Trophoblast cell (in vitro differentiated cells and primary cell): ENCODE results near the gene NEU1.
A peak's percentile ranks its signal among the peaks of the same experiment; 100 is the strongest.
"Not testable (repeated sequence)": the region's sequence is repeated elsewhere in the genome, so short reads cannot be mapped to it uniquely, and the experiment has no call there.

Source experiments
- DNase-seq, 2 donors: peaks; one replicate each; pipeline ENCODE4 v3.0.0-alpha.2; 2016
- H2AFZ ChIP-seq: 2 replicates; pipeline ENCODE4 v1.6.1; 2013; ENCODE audit warnings: low read length, moderate library complexity, mild to moderate bottlenecking; ENCODE audit not compliant: insufficient read depth, poor library complexity
- H2AK5ac ChIP-seq: 2 replicates; pipeline ENCODE4 v1.6.1; 2013; ENCODE audit warnings: mild to moderate bottlenecking, low read length
- H2BK120ac ChIP-seq: 2 replicates; pipeline ENCODE4 v1.6.1; 2013; ENCODE audit warnings: low read length, mild to moderate bottlenecking, moderate library complexity; ENCODE audit not compliant: insufficient read depth, poor library complexity
- H2BK12ac ChIP-seq: 2 replicates; pipeline ENCODE4 v1.6.1; 2013; ENCODE audit warnings: mild to moderate bottlenecking, low read length, moderate library complexity
- H2BK5ac ChIP-seq: 2 replicates; pipeline ENCODE4 v1.6.1; 2013; ENCODE audit warnings: low read length, low read depth, moderate library complexity, mild to moderate bottlenecking; ENCODE audit not compliant: poor library complexity
- H3K14ac ChIP-seq: 2 replicates; pipeline ENCODE4 v1.6.1; 2013; ENCODE audit warnings: mild to moderate bottlenecking, low read length
- H3K18ac ChIP-seq: 2 replicates; pipeline ENCODE4 v1.6.1; 2013; ENCODE audit warnings: mild to moderate bottlenecking, low read length
- H3K23ac ChIP-seq: 2 replicates; pipeline ENCODE4 v1.6.1; 2013; ENCODE audit warnings: low read length
- H3K27ac ChIP-seq: 2 replicates; pipeline ENCODE4 v1.5.1; 2013; ENCODE audit warnings: low read depth, mild to moderate bottlenecking, inconsistent platforms, low read length, moderate library complexity
- H3K27me3 ChIP-seq: 2 replicates; pipeline ENCODE4 v1.6.1; 2013; ENCODE audit warnings: inconsistent platforms, mild to moderate bottlenecking, low read length, moderate library complexity; ENCODE audit not compliant: insufficient read depth
- H3K36me3 ChIP-seq, 2 experiments: 1 replicate in 1 of 2; 2 replicates in 1 of 2; pipeline ENCODE4 v1.6.1; 2013; ENCODE audit warnings: low read length in 2 of 2, mild to moderate bottlenecking in 2 of 2, moderate library complexity in 1 of 2; ENCODE audit not compliant: insufficient read depth in 2 of 2, control insufficient read depth in 1 of 2
- H3K4ac ChIP-seq: 2 replicates; pipeline ENCODE4 v1.6.1; 2013; ENCODE audit warnings: low read depth, mild to moderate bottlenecking, low read length, moderate library complexity
- H3K4me1 ChIP-seq, 2 experiments: 1 replicate in 1 of 2; 2 replicates in 1 of 2; pipeline ENCODE4 v1.6.1; 2013; ENCODE audit warnings: low read length in 2 of 2, mild to moderate bottlenecking in 2 of 2, moderate library complexity in 1 of 2; ENCODE audit not compliant: insufficient read depth in 2 of 2, control insufficient read depth in 1 of 2
- H3K4me2 ChIP-seq: 2 replicates; pipeline ENCODE4 v1.6.1; 2013; ENCODE audit warnings: inconsistent platforms, mild to moderate bottlenecking, low read length, moderate library complexity
- H3K4me3 ChIP-seq: 2 replicates; pipeline ENCODE4 v1.5.1; 2013; ENCODE audit warnings: mild to moderate bottlenecking, low read depth, low read length, inconsistent platforms
- H3K79me1 ChIP-seq: one replicate; pipeline ENCODE4 v1.6.1; 2013; ENCODE audit warnings: low read length
- H3K79me2 ChIP-seq: 2 replicates; pipeline ENCODE4 v1.6.1; 2013; ENCODE audit warnings: low read length, mild to moderate bottlenecking; ENCODE audit not compliant: control insufficient read depth, insufficient read depth, poor library complexity
- H3K9ac ChIP-seq: 2 replicates; pipeline ENCODE4 v1.6.1; 2013; ENCODE audit warnings: mild to moderate bottlenecking, low read length
- H3K9me3 ChIP-seq: 2 replicates; pipeline ENCODE4 v1.6.1; 2013; ENCODE audit warnings: low read depth, mild to moderate bottlenecking, control low read depth, inconsistent platforms, low read length; ENCODE audit not compliant: insufficient read depth
- H4K12ac ChIP-seq: 2 replicates; pipeline ENCODE4 v1.6.1; 2013; ENCODE audit warnings: low read depth, mild to moderate bottlenecking, low read length, moderate library complexity
- H4K8ac ChIP-seq: 2 replicates; pipeline ENCODE4 v1.6.1; 2013; ENCODE audit warnings: low read depth, mild to moderate bottlenecking, low read length, moderate library complexity
- H4K91ac ChIP-seq: one replicate; pipeline ENCODE4 v1.6.1; 2013; ENCODE audit warnings: low read depth, mild to moderate bottlenecking, low read length, moderate library complexity
- WGBS: extraction: QIAGEN DNeasy Blood & Tissue Kit; methylation state at CpG from one replicate; pipeline ENCODE4 v1.1.7; 2013; ENCODE audit warnings: missing lambda C conversion rate; ENCODE audit not compliant: insufficient read length, insufficient coverage; ENCODE audit errors: extremely low coverage; 5-methylcytosine and 5-hydroxymethylcytosine counted together

Gene NEU1

GRCh38 chr6:31870385-31870921 lies 7.8 kb upstream of the NEU1 start:
- H2BK120ac ChIP-seq: no peak overlapping the region

GRCh38 chr6:31869343-31869742 lies 6.7 kb upstream of the NEU1 start:
- H3K36me3 ChIP-seq: no peaks in the 10 kb centered on the region
- no peak overlapping the region for H3K23ac ChIP-seq
- no peak overlapping the region for H3K4me3 ChIP-seq
- H3K18ac ChIP-seq: no peak overlapping the region
- no peak overlapping the region for H3K9ac ChIP-seq
- no peak overlapping the region for H3K4me2 ChIP-seq
- no peak overlapping the region for H2BK120ac ChIP-seq
- H4K91ac ChIP-seq: no peak overlapping the region
- no peak for DNase-seq
- no peak overlapping the region for H3K4ac ChIP-seq
- H3K4me1 ChIP-seq: peaks cover 11 to 25% of the 10 kb centered on the region in 2 experiments
- no peaks in the 10 kb centered on the region for H3K79me1 ChIP-seq
- H4K8ac ChIP-seq: no peak overlapping the region
- no peak overlapping the region for H3K14ac ChIP-seq
- H2BK5ac ChIP-seq: no peak overlapping the region
- no CpG with 5 or more reads among the region's 8 CpGs for WGBS
- no peaks in the 10 kb centered on the region for H3K79me2 ChIP-seq
- H2AK5ac ChIP-seq: no peak overlapping the region
- H4K12ac ChIP-seq: no peak overlapping the region
- no peak overlapping the region for H3K27ac ChIP-seq
- no peaks in the 10 kb centered on the region for H3K27me3 ChIP-seq
- no peak overlapping the region for H2AFZ ChIP-seq
- H3K9me3 ChIP-seq: no peaks in the 10 kb centered on the region
- H2BK12ac ChIP-seq: no peak overlapping the region

More at GRCh38 chr6:31870385-31870921, 7.8 kb upstream of the NEU1 start:
- no peak overlapping the region for H3K9ac ChIP-seq
- H2BK5ac ChIP-seq: no peak overlapping the region
- no CpG with 5 or more reads among the region's 16 CpGs for WGBS
- H3K79me1 ChIP-seq: no peaks in the 10 kb centered on the region
- H2BK12ac ChIP-seq: no peak overlapping the region
- H2AK5ac ChIP-seq: no peak overlapping the region
- H4K91ac ChIP-seq: no peak overlapping the region
- no peak overlapping the region for H4K8ac ChIP-seq
- H3K4me3 ChIP-seq: no peak overlapping the region
- no peak overlapping the region for H3K4me2 ChIP-seq
- H3K18ac ChIP-seq: no peak overlapping the region
- no peaks in the 10 kb centered on the region for H3K36me3 ChIP-seq
- no peak overlapping the region for H3K4ac ChIP-seq
- no peaks in the 10 kb centered on the region for H3K27me3 ChIP-seq
- H3K9me3 ChIP-seq: no peaks in the 10 kb centered on the region
- H3K23ac ChIP-seq: no peak overlapping the region
- no peak overlapping the region for H2AFZ ChIP-seq
- peaks cover 8 to 22% of the 10 kb centered on the region in 2 experiments for H3K4me1 ChIP-seq
- H3K14ac ChIP-seq: no peak overlapping the region
- no peaks in the 10 kb centered on the region for H3K79me2 ChIP-seq
- H3K27ac ChIP-seq: no peak overlapping the region
- DNase-seq: no peak
- no peak overlapping the region for H4K12ac ChIP-seq

GRCh38 chr6:31868658-31868971 lies 6.0 kb upstream of the NEU1 start:
- H2BK5ac ChIP-seq, H4K91ac ChIP-seq, H4K8ac ChIP-seq, H3K23ac ChIP-seq, H2AK5ac ChIP-seq, H3K9ac ChIP-seq, H3K9me3 ChIP-seq, H2AFZ ChIP-seq, H3K36me3 ChIP-seq, H2BK12ac ChIP-seq, H3K4me2 ChIP-seq, H3K14ac ChIP-seq, H3K79me2 ChIP-seq, H2BK120ac ChIP-seq, H3K79me1 ChIP-seq, H3K4ac ChIP-seq, H3K27me3 ChIP-seq, DNase-seq, H3K27ac ChIP-seq, H4K12ac ChIP-seq, H3K18ac ChIP-seq, H3K4me3 ChIP-seq: not testable (repeated sequence)
- peaks cover 11 to 22% of the 10 kb centered on the region in 2 experiments for H3K4me1 ChIP-seq
- no CpG with 5 or more reads among the region's 1 CpG for WGBS

GRCh38 chr6:31865205-31866118 lies 2.8 kb upstream of the NEU1 start:
- DNase-seq: peak; percentile 77 to 84
- Histone ChIP-seq H3K9ac (no peak overlapping the region), H4K91ac (no peak overlapping the region), H3K9me3 (no peaks in the 10 kb centered on the region), H3K4ac (no peak overlapping the region), H3K79me2 (peaks cover 6% of the 10 kb centered on the region), H2BK12ac (no peak overlapping the region), H4K8ac (no peak overlapping the region), H3K14ac (peak overlapping the region; percentile 11), H3K27ac (no peak overlapping the region), H3K4me3 (no peak overlapping the region), H3K18ac (no peak overlapping the region), H3K27me3 (no peaks in the 10 kb centered on the region), H3K36me3 (peaks cover 3 to 7% of the 10 kb centered on the region in 2 experiments), H3K23ac (no peak overlapping the region), H2AK5ac (no peak overlapping the region), H3K4me2 (no peak overlapping the region), H4K12ac (no peak overlapping the region), H2BK120ac (no peak overlapping the region), H2AFZ (no peak overlapping the region), H3K79me1 (peaks cover 8% of the 10 kb centered on the region), H2BK5ac (no peak overlapping the region), H3K4me1 (peaks cover 10 to 18% of the 10 kb centered on the region in 2 experiments)
- WGBS: no CpG with 5 or more reads among the region's 21 CpGs
